Erythroblast (primary cell): ENCODE data around the gene SRCIN1.

Experiments used
- GATA1 ChIP-seq: IDR thresholded peaks from 2 replicates; pipeline ENCODE4 v1.6.1; 2011; ENCODE audit warnings: low read depth, mild to moderate bottlenecking, control low read depth, low read length, moderate library complexity
- POLR2A ChIP-seq: IDR thresholded peaks from 2 replicates; pipeline ENCODE4 v1.6.1; 2011; ENCODE audit warnings: mild to moderate bottlenecking, low read length

GRCh38 chr17:38508954-38509771, 96.6 kb downstream of the SRCIN1 start:
- TF ChIP-seq POLR2A: no peak
- TF ChIP-seq GATA1: no peak
